Epithelial cell of esophagus (primary cell): Measurements from ENCODE around the gene PDE11A.

Experiments used
- DNase-seq: peaks from one replicate; pipeline ENCODE4 v3.0.0; 2010; ENCODE audit warnings: low read depth
- H3K4me3 ChIP-seq: 2 replicates; pipeline ENCODE4 v1.5.1; 2011; ENCODE audit warnings: mild to moderate bottlenecking, low read length, control low read depth
- CTCF ChIP-seq: IDR thresholded peaks from 2 replicates; pipeline ENCODE4 v1.5.1; 2011; ENCODE audit warnings: low read depth, mild to moderate bottlenecking, low read length, control low read depth, inconsistent platforms; ENCODE audit not compliant: insufficient read depth; ENCODE audit errors: missing control alignments

The PDE11A gene

GRCh38 chr2:177727577-177728398 lies 344.8 kb downstream of the PDE11A start:
- TF ChIP-seq CTCF = no peak
- no peak overlapping the region for H3K4me3 ChIP-seq
- DNase-seq = no peak

GRCh38 chr2:177726931-177727348 lies 345.6 kb downstream of the PDE11A start:
- no peak overlapping the region for H3K4me3 ChIP-seq
- DNase-seq = no peak
- no peak for TF ChIP-seq CTCF

- DNase-seq = peak; percentile 47
- H3K4me3 ChIP-seq = no peak overlapping the region
- TF ChIP-seq CTCF = peak; percentile 96
These were observed 347.9 kb downstream of the PDE11A start for GRCh38 chr2:177724398-177725287.

GRCh38 chr2:177723235-177723634 lies 349.3 kb downstream of the PDE11A start:
- no peak overlapping the region for H3K4me3 ChIP-seq
- DNase-seq = no peak
- TF ChIP-seq CTCF = no peak

- no peak overlapping the region for H3K4me3 ChIP-seq
- no peak for DNase-seq
- TF ChIP-seq CTCF = no peak
These were observed 350.6 kb downstream of the PDE11A start for GRCh38 chr2:177721818-177722567.

GRCh38 chr2:177721087-177721486 lies 351.5 kb downstream of the PDE11A start:
- DNase-seq = no peak
- no peak overlapping the region for H3K4me3 ChIP-seq
- TF ChIP-seq CTCF = no peak
